Measurements from ENCODE around the gene MRPL39.

The MRPL39 gene

GRCh38 chr21:25607151-25608043, at the start of gene MRPL39:
MRPL39 (minus strand) TSS chr21:25607481; CDS start chr21:25607475, 6 bp downstream.
- DNase-seq (ENCODE audit: low read depth), result peak; percentile 93

GRCh38 chr21:25656412-25656811, 49.1 kb upstream of the MRPL39 start:
- DNase-seq (ENCODE audit: low read depth), result no peak

- no peak for DNase-seq (ENCODE audit: low read depth)
Measured at GRCh38 chr21:25649146-25649545, 41.9 kb upstream of the MRPL39 start.

- no peak for DNase-seq (ENCODE audit: low read depth)
Measured at GRCh38 chr21:25647647-25648046, 40.4 kb upstream of the MRPL39 start.

- no peak for DNase-seq (ENCODE audit: low read depth)
Measured at GRCh38 chr21:25646474-25646873, 39.2 kb upstream of the MRPL39 start.

GRCh38 chr21:25643486-25643885, 36.2 kb upstream of the MRPL39 start:
- DNase-seq (ENCODE audit: low read depth), result no peak

GRCh38 chr21:25640943-25641292, 33.6 kb upstream of the MRPL39 start:
- DNase-seq (ENCODE audit: low read depth), result no peak

GRCh38 chr21:25640202-25640942, 33.1 kb upstream of the MRPL39 start:
- DNase-seq (ENCODE audit: low read depth), result no peak

GRCh38 chr21:25639551-25640201, 32.4 kb upstream of the MRPL39 start:
- peak; percentile 14 for DNase-seq (ENCODE audit: low read depth)

GRCh38 chr21:25638660-25639550, 31.6 kb upstream of the MRPL39 start, which contains the start of gene JAM2:
JAM2 (plus strand) TSS chr21:25639258; CDS start chr21:25639822, 564 bp downstream.
- DNase-seq (ENCODE audit: low read depth), result peak; percentile 4

GRCh38 chr21:25637851-25638659, 30.8 kb upstream of the MRPL39 start:
- no peak for DNase-seq (ENCODE audit: low read depth)

GRCh38 chr21:25636727-25637126, 29.4 kb upstream of the MRPL39 start:
- DNase-seq (ENCODE audit: low read depth), result peak; percentile 41

GRCh38 chr21:25635310-25635709, 28.0 kb upstream of the MRPL39 start:
- no peak for DNase-seq (ENCODE audit: low read depth)

GRCh38 chr21:25632296-25632695, 25.0 kb upstream of the MRPL39 start:
- DNase-seq (ENCODE audit: low read depth), result no peak

- peak; percentile 22 for DNase-seq (ENCODE audit: low read depth)
Measured at GRCh38 chr21:25626757-25627156, 19.5 kb upstream of the MRPL39 start.

- DNase-seq (ENCODE audit: low read depth), result peak; percentile 20
Measured at GRCh38 chr21:25625776-25626555, 18.7 kb upstream of the MRPL39 start.

- DNase-seq (ENCODE audit: low read depth), result peak; percentile 68
Measured at GRCh38 chr21:25625036-25625435, 17.8 kb upstream of the MRPL39 start.

- no peak for DNase-seq (ENCODE audit: low read depth)
Measured at GRCh38 chr21:25624511-25624910, 17.2 kb upstream of the MRPL39 start.

- DNase-seq (ENCODE audit: low read depth), result no peak
Measured at GRCh38 chr21:25619198-25619597, 11.9 kb upstream of the MRPL39 start.

- no peak for DNase-seq (ENCODE audit: low read depth)
Measured at GRCh38 chr21:25615880-25616279, 8.6 kb upstream of the MRPL39 start.
